HCT116 (cell line): ENCODE data around the gene NPC2. TPM values are rescaled to one million over a fixed set of nuclear protein-coding genes. Genes with fewer than 3 reads are reported as not detected.

Experiments
- ATAC-seq: fragments of 200-7000 bp; cut with Tn5 transposase; 2 replicates; pipeline ENCODE4 v1.9.1; 2020; ENCODE audit warnings: mild to moderate bottlenecking, moderate library complexity
- BruUV-seq: library from RNA; stranded (reverse); fragments of 400-500 nt; replicated peaks from 2 replicates; lab custom pipeline; 2021; lab: Mats Ljungman, UMichigan
- CTCF ChIA-PET: fragments of 300-600 bp; sonication (Branson Sonifier 250); formaldehyde crosslinking; loops from one replicate; lab custom pipeline; 2021; ENCODE audit warnings: antibody characterized with exemption; lab: Charles Lee
- POLR2A ChIA-PET: fragments of 300-600, 350-600 bp; sonication (Branson Sonifier 250); formaldehyde crosslinking; loops from one replicate; lab custom pipeline; 2021; ENCODE audit warnings: antibody characterized with exemption; lab: Charles Lee
- RAD21 ChIA-PET, 2 experiments: fragments of 300-600 bp; sonication (Branson Sonifier 250); formaldehyde crosslinking; loops; one replicate each; lab custom pipeline; 2023; ENCODE audit warnings: low total read pairs in 2 of 2; ENCODE audit not compliant: uncharacterized antibody in 2 of 2, unreplicated experiment in 2 of 2, low non-redundant PET in 1 of 2; lab: Charles Lee
- DNase-seq: peaks from one replicate; pipeline ENCODE4 v3.0.0-alpha.2; 2010; ENCODE audit warnings: low read depth, low spot score
- H2AFZ ChIP-seq: fragments of 200-600 bp; shearing (Covaris generic), sonication (generic); 2 replicates; pipeline ENCODE4 v1.6.1; 2017; ENCODE audit warnings: low read depth, mixed run types, mixed read lengths, antibody characterized with exemption, low read length; ENCODE audit not compliant: poor library complexity, severe bottlenecking
- H3K27ac ChIP-seq: 2 replicates; pipeline ENCODE4 v1.5.1; 2012; ENCODE audit warnings: low read depth, low read length
- H3K27me3 ChIP-seq: fragments of 200-600 bp; sonication (generic); 2 replicates; pipeline ENCODE4 v1.6.1; 2016; ENCODE audit warnings: mixed run types, low read length, mixed read lengths; ENCODE audit not compliant: insufficient read depth
- H3K36me3 ChIP-seq, 2 experiments: fragments of 200-500 bp in 1 of 2; fragments of 200-600 bp in 1 of 2; sonication (Bioruptor generic) in 1 of 2; sonication (generic) in 1 of 2; 2 replicates each; pipeline versions ENCODE4 v1.5.1 to v1.6.1; 2014 to 2016; ENCODE audit warnings: low read length in 2 of 2, inconsistent platforms in 1 of 2, mixed read lengths in 1 of 2, mixed run types in 1 of 2; ENCODE audit not compliant: insufficient read depth in 2 of 2, control insufficient read depth in 1 of 2
- H3K4me1 ChIP-seq, 2 experiments: fragments of 200-600 bp in 1 of 2; sonication (generic) in 1 of 2; 2 replicates each; pipeline versions ENCODE4 v1.5.1 to v1.6.1; 2012 to 2017; ENCODE audit warnings: low read length in 2 of 2, inconsistent platforms in 1 of 2, mild to moderate bottlenecking in 1 of 2, mixed read lengths in 1 of 2, mixed run types in 1 of 2, moderate library complexity in 1 of 2; ENCODE audit not compliant: insufficient read depth in 2 of 2, control insufficient read depth in 1 of 2
- H3K4me2 ChIP-seq: fragments of 200-600 bp; sonication (generic); 2 replicates; pipeline ENCODE4 v1.6.1; 2017; ENCODE audit warnings: mixed run types, low read length, mixed read lengths
- H3K4me3 ChIP-seq, 2 experiments: fragments of 200-600 bp in 1 of 2; sonication (generic) in 1 of 2; replicated peaks in 1 of 2; 2 replicates each; pipeline ENCODE4 v1.5.1; 2011 to 2016; ENCODE audit warnings: low read length in 2 of 2, control low read depth in 1 of 2, low read depth in 1 of 2, mild to moderate bottlenecking in 1 of 2, mixed read lengths in 1 of 2, mixed run types in 1 of 2
- H3K79me2 ChIP-seq: fragments of 200-600 bp; sonication (generic); 2 replicates; pipeline ENCODE4 v1.6.1; 2017; ENCODE audit warnings: mild to moderate bottlenecking, mixed run types, low read length, moderate library complexity, mixed read lengths; ENCODE audit not compliant: insufficient read depth
- H3K9ac ChIP-seq: fragments of 200-600 bp; sonication (generic); 2 replicates; pipeline ENCODE4 v1.6.1; 2016; ENCODE audit warnings: low read length, mixed read lengths
- H3K9me2 ChIP-seq: fragments of 200-600 bp; sonication (generic), shearing (Covaris generic); 2 replicates; pipeline ENCODE4 v1.6.1; 2017; ENCODE audit warnings: mixed run types, mild to moderate bottlenecking, moderate library complexity; ENCODE audit not compliant: insufficient read depth
- H3K9me3 ChIP-seq, 2 experiments: fragments of 200-500 bp in 1 of 2; fragments of 200-600 bp in 1 of 2; sonication (Bioruptor generic) in 1 of 2; sonication (generic) in 1 of 2; 2 replicates each; pipeline ENCODE4 v1.6.1; 2014 to 2017; ENCODE audit warnings: low read length in 2 of 2, mixed read lengths in 2 of 2, inconsistent platforms in 1 of 2, low read depth in 1 of 2, mild to moderate bottlenecking in 1 of 2, mixed run types in 1 of 2, moderate library complexity in 1 of 2; ENCODE audit not compliant: control insufficient read depth in 1 of 2, insufficient read depth in 1 of 2
- H4K20me1 ChIP-seq: fragments of 200-600 bp; sonication (generic), shearing (Covaris generic); 2 replicates; pipeline ENCODE4 v1.6.1; 2017; ENCODE audit warnings: mixed run types, mild to moderate bottlenecking, moderate library complexity; ENCODE audit not compliant: insufficient read depth
- CBX3 ChIP-seq: IDR thresholded peaks from 2 replicates; pipeline ENCODE4 v1.6.1; 2012; ENCODE audit warnings: low read depth
- CEBPB ChIP-seq: IDR thresholded peaks from 2 replicates; pipeline ENCODE4 v1.6.1; 2012; ENCODE audit warnings: low read depth
- EGR1 ChIP-seq: IDR thresholded peaks from 2 replicates; pipeline ENCODE4 v1.6.1; 2012; ENCODE audit warnings: low read depth
- FOSL1 ChIP-seq: IDR thresholded peaks from 2 replicates; pipeline ENCODE4 v1.6.1; 2012; ENCODE audit warnings: low read depth
- JUND ChIP-seq: IDR thresholded peaks from 2 replicates; pipeline ENCODE4 v1.6.1; 2012
- POLR2A ChIP-seq: IDR thresholded peaks from 2 replicates; pipeline ENCODE4 v1.7.0; 2011; ENCODE audit warnings: borderline replicate concordance; ENCODE audit not compliant: insufficient read depth, insufficient read length; ENCODE audit errors: extremely low read depth
- POLR2AphosphoS5 ChIP-seq: IDR thresholded peaks from 2 replicates; pipeline ENCODE4 v1.6.1; 2011; ENCODE audit warnings: mild to moderate bottlenecking, low read depth, low read length, moderate library complexity
- SIN3A ChIP-seq: IDR thresholded peaks from 2 replicates; pipeline ENCODE4 v1.6.1; 2012; ENCODE audit warnings: low read depth
- SRF ChIP-seq: IDR thresholded peaks from 2 replicates; pipeline ENCODE4 v1.6.1; 2012; ENCODE audit warnings: low read depth
- YY1 ChIP-seq: IDR thresholded peaks from 2 replicates; pipeline ENCODE4 v1.6.1; 2011; ENCODE audit warnings: low read length, low read depth, moderate library complexity, mild to moderate bottlenecking; ENCODE audit not compliant: insufficient replicate concordance; ENCODE audit errors: extremely low read depth
- intact Hi-C: fragments of 100-400 bp; cut with micrococcal nuclease; formaldehyde crosslinking; loops from 2 replicates; pipeline ENCODE4 v1.10.0; 2022
- total RNA-seq: library from RNA; stranded (reverse); gene quantifications from one replicate; pipeline ENCODE4 v1.2.1, GENCODE V29; 2021; ENCODE audit not compliant: unreplicated experiment
- TF ChIP-seq, protein P1 (sequence below): IDR thresholded peaks from 2 replicates; pipeline ENCODE4 v1.6.1; 2012
- TF ChIP-seq, protein P2 (sequence below): IDR thresholded peaks from 2 replicates; pipeline ENCODE4 v1.6.1; 2012; ENCODE audit warnings: low read depth
- TF ChIP-seq, protein P3 (sequence below): IDR thresholded peaks from 2 replicates; pipeline ENCODE4 v1.6.1; 2011; ENCODE audit warnings: mild to moderate bottlenecking, low read length, moderate library complexity; ENCODE audit not compliant: insufficient replicate concordance; ENCODE audit errors: extremely low read depth

Gene NPC2
- total RNA-seq, 1 experiment from 2014 or later: 105 TPM

DNA sequence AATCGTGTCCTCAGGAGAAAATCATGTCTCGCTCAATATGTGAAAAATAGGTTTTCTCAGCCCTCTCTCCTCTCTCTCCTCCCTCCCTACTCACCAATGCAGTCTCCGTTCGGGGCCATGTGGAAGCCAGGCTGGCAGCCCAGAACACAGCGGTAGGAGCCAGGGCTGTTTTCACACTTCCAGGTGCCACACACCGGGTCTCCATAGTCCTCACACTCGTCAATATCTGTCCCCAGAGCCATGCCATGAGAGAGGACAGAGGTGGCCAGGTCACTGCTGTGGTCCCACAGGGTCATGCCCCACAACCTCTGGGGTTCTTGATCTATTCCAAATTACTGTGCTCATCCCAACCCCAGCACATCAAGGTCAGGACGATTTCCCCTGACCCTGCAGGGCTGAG, 14.0 kb upstream of the NPC2 start:
- no peaks in the 10 kb centered on the region for H4K20me1 ChIP-seq
- no TSS peak for BruUV-seq
- no peak for TF ChIP-seq CEBPB
- H3K9me3 ChIP-seq: no peaks in the 10 kb centered on the region
- H3K4me1 ChIP-seq: peaks cover 0 to 18% of the 10 kb centered on the region in 2 experiments; a peak in 2 of 4 replicates
- no peaks in the 10 kb centered on the region for H3K79me2 ChIP-seq
- no peak overlapping the region for H3K9ac ChIP-seq
- H3K4me3 ChIP-seq: no peak overlapping the region
- ATAC-seq (no peak), DNase-seq (no peak)
- POLR2A ChIA-PET: no interaction called here
- no peak overlapping the region for H3K4me2 ChIP-seq
- no peak overlapping the region for H3K27ac ChIP-seq
- CTCF ChIA-PET: interaction anchor here (2.1 kb wide), 1 partner anchor 13 kb away, joined by 11 read pairs; the partner anchor contains the start of genes ISCA2 and NPC2
- no peaks in the 10 kb centered on the region for H3K27me3 ChIP-seq
- intact Hi-C loops: no loop called here
- no peaks in the 10 kb centered on the region for H3K36me3 ChIP-seq
- H2AFZ ChIP-seq: no peak overlapping the region
- no peaks in the 10 kb centered on the region for H3K9me2 ChIP-seq
- RAD21 ChIA-PET: no interaction called here

DNA sequence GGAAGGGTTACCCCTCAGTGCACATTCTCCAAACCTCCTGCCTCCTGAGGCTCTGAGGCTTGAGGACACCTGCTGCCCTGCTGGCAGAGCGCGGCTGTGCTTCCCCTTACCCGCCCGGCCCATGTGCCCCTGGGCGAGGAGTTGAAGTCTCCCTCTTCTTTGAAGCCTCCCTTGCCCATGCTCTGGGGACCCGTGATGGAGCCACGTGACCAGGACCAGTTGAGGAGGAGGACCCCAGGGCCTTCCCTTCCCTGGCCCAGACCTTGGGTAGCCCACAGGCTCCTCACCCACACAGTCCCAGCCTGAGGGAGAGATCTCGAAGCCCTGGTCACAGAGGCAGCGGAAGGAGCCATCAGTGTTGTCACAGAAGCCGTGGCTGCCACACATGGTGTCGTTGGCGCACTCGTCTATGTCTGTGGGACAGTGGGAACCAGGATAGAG, 13.3 kb upstream of the NPC2 start:
- Histone ChIP-seq H4K20me1 (no peaks in the 10 kb centered on the region), H3K27me3 (no peaks in the 10 kb centered on the region), H3K4me1 (peaks cover 0 to 22% of the 10 kb centered on the region in 2 experiments; a peak in 2 of 4 replicates), H3K4me2 (no peak overlapping the region), H3K79me2 (no peaks in the 10 kb centered on the region), H3K4me3 (no peak overlapping the region), H3K9me2 (no peaks in the 10 kb centered on the region), H3K9me3 (no peaks in the 10 kb centered on the region), H3K9ac (no peak overlapping the region), H3K36me3 (no peaks in the 10 kb centered on the region), H2AFZ (no peak overlapping the region), H3K27ac (no peak overlapping the region)
- RAD21 ChIA-PET: no interaction called here
- no peak for ATAC-seq
- POLR2A ChIA-PET: no interaction called here
- CTCF ChIA-PET: no interaction called here
- DNase-seq: no peak
- TF ChIP-seq SRF (no peak), SIN3A (no peak), CEBPB (no peak), JUND (no peak), YY1 (no peak), POLR2AphosphoS5 (no peak), CBX3 (no peak), FOSL1 (no peak), POLR2A (no peak), EGR1 (no peak)
- TF ChIP-seq, protein P1, sequence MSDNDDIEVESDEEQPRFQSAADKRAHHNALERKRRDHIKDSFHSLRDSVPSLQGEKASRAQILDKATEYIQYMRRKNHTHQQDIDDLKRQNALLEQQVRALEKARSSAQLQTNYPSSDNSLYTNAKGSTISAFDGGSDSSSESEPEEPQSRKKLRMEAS: no peak
- TF ChIP-seq, protein P2, sequence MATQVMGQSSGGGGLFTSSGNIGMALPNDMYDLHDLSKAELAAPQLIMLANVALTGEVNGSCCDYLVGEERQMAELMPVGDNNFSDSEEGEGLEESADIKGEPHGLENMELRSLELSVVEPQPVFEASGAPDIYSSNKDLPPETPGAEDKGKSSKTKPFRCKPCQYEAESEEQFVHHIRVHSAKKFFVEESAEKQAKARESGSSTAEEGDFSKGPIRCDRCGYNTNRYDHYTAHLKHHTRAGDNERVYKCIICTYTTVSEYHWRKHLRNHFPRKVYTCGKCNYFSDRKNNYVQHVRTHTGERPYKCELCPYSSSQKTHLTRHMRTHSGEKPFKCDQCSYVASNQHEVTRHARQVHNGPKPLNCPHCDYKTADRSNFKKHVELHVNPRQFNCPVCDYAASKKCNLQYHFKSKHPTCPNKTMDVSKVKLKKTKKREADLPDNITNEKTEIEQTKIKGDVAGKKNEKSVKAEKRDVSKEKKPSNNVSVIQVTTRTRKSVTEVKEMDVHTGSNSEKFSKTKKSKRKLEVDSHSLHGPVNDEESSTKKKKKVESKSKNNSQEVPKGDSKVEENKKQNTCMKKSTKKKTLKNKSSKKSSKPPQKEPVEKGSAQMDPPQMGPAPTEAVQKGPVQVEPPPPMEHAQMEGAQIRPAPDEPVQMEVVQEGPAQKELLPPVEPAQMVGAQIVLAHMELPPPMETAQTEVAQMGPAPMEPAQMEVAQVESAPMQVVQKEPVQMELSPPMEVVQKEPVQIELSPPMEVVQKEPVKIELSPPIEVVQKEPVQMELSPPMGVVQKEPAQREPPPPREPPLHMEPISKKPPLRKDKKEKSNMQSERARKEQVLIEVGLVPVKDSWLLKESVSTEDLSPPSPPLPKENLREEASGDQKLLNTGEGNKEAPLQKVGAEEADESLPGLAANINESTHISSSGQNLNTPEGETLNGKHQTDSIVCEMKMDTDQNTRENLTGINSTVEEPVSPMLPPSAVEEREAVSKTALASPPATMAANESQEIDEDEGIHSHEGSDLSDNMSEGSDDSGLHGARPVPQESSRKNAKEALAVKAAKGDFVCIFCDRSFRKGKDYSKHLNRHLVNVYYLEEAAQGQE: no peak
- TF ChIP-seq, protein P3, sequence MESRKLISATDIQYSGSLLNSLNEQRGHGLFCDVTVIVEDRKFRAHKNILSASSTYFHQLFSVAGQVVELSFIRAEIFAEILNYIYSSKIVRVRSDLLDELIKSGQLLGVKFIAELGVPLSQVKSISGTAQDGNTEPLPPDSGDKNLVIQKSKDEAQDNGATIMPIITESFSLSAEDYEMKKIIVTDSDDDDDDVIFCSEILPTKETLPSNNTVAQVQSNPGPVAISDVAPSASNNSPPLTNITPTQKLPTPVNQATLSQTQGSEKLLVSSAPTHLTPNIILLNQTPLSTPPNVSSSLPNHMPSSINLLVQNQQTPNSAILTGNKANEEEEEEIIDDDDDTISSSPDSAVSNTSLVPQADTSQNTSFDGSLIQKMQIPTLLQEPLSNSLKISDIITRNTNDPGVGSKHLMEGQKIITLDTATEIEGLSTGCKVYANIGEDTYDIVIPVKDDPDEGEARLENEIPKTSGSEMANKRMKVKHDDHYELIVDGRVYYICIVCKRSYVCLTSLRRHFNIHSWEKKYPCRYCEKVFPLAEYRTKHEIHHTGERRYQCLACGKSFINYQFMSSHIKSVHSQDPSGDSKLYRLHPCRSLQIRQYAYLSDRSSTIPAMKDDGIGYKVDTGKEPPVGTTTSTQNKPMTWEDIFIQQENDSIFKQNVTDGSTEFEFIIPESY: no peak
- BruUV-seq: no TSS peak
- intact Hi-C loops: no loop called here
